Astrocyte of the spinal cord (primary cell): ENCODE results near the gene GRID2.

Experiments used
- DNase-seq: peaks from one replicate; pipeline ENCODE4 v3.0.0; 2011; ENCODE audit warnings: low read depth, low spot score
- H3K4me3 ChIP-seq: 2 replicates; pipeline ENCODE4 v1.5.1; 2011; ENCODE audit warnings: low read depth, mild to moderate bottlenecking, low read length, moderate library complexity
- CTCF ChIP-seq: IDR thresholded peaks from 2 replicates; pipeline ENCODE4 v1.5.1; 2012; ENCODE audit warnings: low read depth, mild to moderate bottlenecking, low read length, inconsistent platforms
- in situ Hi-C: cut with HindIII; loops from 2 replicates; pipeline ENCODE4 v1.10.0; 2017; ENCODE audit warnings: low sequenced_read_pairs

Gene GRID2

DNA sequence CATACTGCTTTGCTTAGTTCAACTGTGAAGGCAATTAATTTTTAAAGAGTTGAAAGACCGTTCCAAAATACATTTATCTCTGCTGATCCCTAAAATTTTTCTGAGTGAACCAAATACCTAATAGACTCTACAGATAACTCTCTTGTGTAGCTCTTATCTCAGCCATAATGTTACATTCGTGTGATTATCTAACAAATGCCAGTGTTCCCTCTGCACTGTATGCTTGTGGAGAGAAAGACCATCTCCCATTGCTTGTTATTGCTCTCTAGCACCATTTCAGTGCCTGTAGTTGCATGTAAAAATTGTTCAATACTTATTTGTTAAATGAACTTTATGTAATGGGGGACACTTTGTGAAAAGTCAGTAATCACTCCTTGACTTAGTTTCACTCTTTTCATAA lies 1443.5 kb downstream of the GRID2 start:
- in situ Hi-C loops: no loop called here
- H3K4me3 ChIP-seq: no peak overlapping the region
- no peak for DNase-seq
- no peak for TF ChIP-seq CTCF

DNA sequence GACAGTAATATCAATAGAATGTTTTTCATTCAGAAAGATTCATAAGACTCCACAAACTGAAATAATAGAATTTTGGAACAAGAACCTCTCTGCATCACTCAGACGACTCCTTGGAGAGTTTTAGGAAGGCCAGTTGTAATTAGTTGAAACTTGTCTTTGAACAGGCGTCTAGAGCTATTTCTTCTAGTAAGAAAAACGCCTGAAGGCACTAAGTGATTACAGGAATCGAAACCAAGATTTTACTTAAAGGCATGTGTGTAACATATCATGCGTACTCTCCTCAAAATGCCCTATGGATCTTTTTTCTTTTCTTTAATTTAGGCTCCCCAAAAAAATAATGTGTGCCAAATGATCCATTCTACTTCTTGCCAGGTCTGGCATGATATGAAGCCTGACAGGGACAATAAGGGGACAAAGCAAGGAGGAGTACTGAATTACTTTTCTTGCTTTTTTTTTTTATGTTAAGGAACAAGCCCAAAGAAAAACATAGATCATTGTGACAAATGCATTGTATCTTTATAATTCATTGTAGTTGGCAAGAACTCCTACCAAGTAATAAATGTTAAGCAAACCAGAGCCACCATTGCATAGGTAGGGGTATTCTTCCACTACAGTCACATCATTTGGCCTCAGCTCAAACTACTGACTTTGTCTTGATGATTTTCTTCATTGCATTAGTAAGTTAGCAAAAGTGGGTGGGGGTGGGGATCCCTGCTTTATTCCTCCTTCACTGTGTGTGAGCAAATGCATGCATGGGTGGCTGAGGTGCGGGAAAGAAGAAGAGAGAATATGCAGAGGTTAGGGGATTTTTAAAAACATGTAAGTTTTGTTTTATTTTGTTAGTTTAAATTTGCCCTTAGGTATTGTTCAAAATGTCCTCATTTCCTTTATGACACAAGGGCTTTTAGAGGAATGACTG lies 1444.9 kb downstream of the GRID2 start:
- H3K4me3 ChIP-seq: no peak overlapping the region
- DNase-seq: no peak
- TF ChIP-seq CTCF: no peak
- in situ Hi-C loops: no loop called here

- no peak overlapping the region for H3K4me3 ChIP-seq
- in situ Hi-C loops: no loop called here
- DNase-seq: no peak
- TF ChIP-seq CTCF: no peak
These were observed 1445.6 kb downstream of the GRID2 start for GRCh38 chr4:93749292-93749761.

DNA sequence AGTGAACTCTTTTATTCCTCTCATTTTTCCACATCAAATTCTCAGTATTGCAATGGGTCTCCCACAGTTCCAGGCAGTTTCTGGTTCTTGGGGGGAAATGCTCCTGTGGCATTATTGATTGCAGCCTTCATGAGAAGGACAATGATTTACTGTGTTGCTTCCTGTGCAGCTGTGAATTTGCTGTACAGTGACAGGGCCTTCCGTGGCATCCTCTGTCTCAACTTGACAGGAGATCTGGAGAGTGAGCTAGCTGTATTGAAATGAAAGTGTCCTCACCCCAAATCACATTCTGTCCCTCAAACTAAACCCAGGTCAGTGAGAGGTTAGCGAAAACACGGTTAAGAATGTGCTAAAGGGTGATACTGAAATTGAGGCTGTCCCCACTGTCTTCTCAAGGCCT lies 1447.6 kb downstream of the GRID2 start:
- no peak for DNase-seq

GRCh38 chr4:93756101-93756500 lies 1452.3 kb downstream of the GRID2 start:
- no peak for TF ChIP-seq CTCF
- no peak overlapping the region for H3K4me3 ChIP-seq
- in situ Hi-C loops: no loop called here
- no peak for DNase-seq

More for the DNA sequence above, 1447.6 kb downstream of the GRID2 start:
- no peak for TF ChIP-seq CTCF
- H3K4me3 ChIP-seq: no peak overlapping the region
- in situ Hi-C loops: no loop called here

DNA sequence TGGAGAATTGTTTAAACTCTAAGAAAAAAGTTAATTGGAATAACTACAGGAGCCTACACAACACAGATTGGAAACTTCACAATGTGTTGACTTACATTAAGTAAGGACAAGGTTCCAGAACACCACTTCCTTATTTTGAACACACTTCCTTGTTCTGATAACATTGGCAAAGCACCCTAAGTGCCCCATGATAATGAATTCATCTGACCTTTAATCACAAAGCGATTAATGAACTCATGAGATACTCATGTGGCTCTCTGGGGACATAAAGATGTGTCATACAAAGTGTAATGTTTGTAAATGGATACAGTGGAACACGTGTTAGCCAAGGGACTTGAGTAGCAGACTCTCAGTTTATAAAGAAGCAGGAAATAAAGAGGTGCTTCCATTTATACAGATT lies 1455.7 kb downstream of the GRID2 start:
- TF ChIP-seq CTCF: no peak
- no peak overlapping the region for H3K4me3 ChIP-seq
- in situ Hi-C loops: no loop called here
- DNase-seq: no peak
